ENCODE data around the gene SIGLEC6.
"Not testable (repeated sequence)": the region's sequence is repeated elsewhere in the genome, so short reads cannot be mapped to it uniquely, and the experiment has no call there.

Gene SIGLEC6

DNA sequence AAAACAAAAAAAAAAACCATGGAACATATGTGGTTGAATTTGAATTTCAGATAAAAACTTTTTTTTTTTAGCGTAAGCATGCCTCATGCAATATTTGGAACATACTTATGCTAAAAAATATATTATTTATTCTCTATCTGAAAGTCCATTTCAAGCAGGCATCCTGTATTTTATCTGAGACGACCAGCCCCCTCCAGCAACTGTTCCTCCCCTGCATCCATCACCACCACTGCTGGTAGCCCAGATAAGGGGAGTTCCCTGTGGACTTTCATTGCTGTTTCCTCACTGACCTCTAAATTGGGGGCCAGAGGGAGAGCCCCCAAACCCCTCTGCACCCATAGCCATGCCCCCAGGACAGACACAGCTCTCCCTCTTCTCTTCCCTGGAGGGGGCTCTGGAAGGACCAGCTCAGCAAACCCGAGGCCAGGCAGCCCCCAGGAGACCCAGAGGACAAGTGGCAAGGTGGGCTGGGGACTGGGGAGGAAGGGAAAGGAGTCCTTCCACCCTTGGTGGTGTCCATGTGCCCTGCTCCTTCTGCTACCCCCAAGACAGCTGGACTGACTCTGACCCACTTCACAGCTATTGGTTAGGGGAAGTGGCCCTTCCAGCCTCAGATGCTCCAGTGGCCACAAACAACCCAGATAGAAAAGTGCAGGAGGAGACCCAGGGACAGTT is 23.3 kb downstream of the SIGLEC6 start:
- no peak for DNase-seq (ENCODE audit: low spot score)

DNA sequence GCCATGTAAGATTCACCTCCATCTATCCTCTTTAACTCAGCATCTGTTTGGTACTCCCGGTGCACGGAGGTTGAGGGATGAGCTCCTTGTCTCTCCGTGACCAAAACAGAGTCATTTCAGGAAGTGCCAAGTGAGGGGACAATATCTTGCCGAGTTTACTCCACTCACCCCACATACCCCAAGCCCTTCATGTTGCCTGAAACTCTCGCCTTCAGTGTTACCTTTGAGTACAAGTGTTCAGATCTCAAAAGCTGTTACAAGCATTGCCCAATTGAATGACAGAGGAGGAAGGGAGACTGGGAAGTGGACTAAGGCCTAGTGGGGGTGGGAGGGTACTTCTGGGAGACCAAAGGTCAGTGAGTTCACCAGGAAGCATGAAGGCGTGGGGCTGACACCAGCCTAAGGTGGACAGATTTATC is 23.8 kb downstream of the SIGLEC6 start:
- no peak for DNase-seq (ENCODE audit: low spot score)

DNA sequence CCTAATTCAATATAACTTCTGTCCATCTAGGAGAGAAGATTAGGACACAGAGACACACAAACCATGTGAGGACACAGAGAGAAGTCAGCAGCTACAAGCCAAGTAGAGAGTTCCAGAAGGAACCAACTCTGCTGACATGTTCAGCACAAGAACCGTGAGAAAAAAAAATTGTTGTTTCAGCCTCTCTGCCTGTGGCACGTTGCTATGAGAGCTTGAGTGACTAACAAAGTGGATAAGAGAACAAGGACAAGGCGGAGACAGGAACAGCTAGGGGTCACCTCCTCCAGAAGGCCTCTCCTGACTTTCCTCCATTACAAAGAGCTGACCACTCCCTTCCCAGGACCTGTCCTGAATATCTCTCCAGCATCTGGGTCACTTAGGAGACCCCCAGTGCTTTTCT is 24.3 kb downstream of the SIGLEC6 start:
- DNase-seq (ENCODE audit: low spot score): no peak

- DNase-seq (ENCODE audit: low spot score): no peak
Observed at GRCh38 chr19:51505904-51506303, 25.6 kb downstream of the SIGLEC6 start.

DNA sequence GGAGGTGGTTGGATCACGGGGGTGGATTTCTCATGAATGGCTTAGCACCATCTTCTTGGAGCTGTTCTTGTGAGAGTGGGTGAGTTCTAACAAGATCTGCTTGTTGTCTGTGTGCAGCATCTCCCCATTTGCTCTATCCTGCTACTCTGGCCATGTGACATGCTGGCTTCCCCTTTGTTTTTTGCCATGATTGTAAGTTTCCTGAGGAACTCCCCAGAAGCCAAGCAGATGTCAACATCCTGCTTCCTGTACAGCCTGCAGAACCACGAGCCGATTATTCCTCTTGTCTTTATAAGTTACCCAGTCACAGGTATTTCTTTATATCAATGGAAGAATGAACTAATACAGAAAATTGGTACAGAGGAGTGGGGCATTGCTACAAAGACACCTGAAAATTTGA is 27.6 kb downstream of the SIGLEC6 start:
- DNase-seq (ENCODE audit: low spot score): no peak

GRCh38 chr19:51503286-51503817 is 28.1 kb downstream of the SIGLEC6 start:
- DNase-seq (ENCODE audit: low spot score): no peak

GRCh38 chr19:51501594-51502263 is 29.7 kb downstream of the SIGLEC6 start, which contains the start of gene SIGLEC12:
TSS of gene SIGLEC12 (minus strand) at chr19:51501800. CDS start at chr19:51501733, 67 bp downstream.
- DNase-seq (ENCODE audit: low spot score): no peak

GRCh38 chr19:51500931-51501330 is 30.5 kb downstream of the SIGLEC6 start:
- not testable (repeated sequence) for DNase-seq (ENCODE audit: low spot score)

GRCh38 chr19:51497666-51498065 is 33.8 kb downstream of the SIGLEC6 start:
- DNase-seq (ENCODE audit: low spot score): no peak

- no peak for DNase-seq (ENCODE audit: low spot score)
Observed at GRCh38 chr19:51493776-51494175, 37.7 kb downstream of the SIGLEC6 start.

- no peak for DNase-seq (ENCODE audit: low spot score)
Observed at GRCh38 chr19:51491586-51491985, 39.9 kb downstream of the SIGLEC6 start.

GRCh38 chr19:51490676-51491075 is 40.8 kb downstream of the SIGLEC6 start:
- no peak for DNase-seq (ENCODE audit: low spot score)

- no peak for DNase-seq (ENCODE audit: low spot score)
Observed at GRCh38 chr19:51489113-51489512, 42.4 kb downstream of the SIGLEC6 start.

DNA sequence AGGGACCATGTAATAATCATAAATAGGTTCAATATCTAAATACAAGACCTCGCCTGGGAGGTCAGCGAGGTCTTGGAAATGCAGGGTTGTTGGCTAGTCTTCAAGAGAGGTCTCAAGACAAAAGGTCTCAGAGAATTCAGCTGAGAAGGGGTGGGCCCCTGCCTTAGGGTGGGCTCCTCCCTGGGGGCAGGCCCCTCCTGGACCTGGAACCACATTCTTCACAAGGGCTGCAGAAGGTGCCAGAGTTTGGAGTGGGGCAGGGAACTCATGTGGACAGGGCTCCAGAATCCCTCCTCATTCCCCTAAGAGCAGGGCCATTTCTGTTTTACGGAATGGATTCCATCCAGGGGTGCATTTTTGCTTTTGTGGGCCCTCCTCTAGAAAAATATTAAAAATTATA is 43.0 kb downstream of the SIGLEC6 start:
- DNase-seq (ENCODE audit: low spot score): no peak

GRCh38 chr19:51485960-51486660 is 45.4 kb downstream of the SIGLEC6 start:
- DNase-seq (ENCODE audit: low spot score): no peak

DNA sequence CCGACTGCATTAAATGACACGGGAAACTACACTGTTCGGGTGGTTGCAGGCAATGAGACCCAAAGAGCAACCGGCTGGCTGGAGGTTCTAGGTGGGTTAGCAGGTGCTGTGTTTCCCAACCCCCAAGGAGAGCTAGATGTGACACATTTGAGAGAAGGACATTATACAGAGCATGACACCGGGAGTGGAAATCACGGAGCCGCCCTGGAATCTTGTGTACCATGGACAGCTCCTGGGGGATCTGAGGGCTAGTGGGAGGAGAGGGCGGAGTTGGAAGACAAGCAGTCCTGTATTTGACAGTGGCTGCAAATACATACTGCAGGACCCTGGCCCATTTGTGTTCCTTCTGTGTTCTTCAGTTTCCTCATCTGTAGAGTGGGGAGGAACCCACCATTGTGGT is 50.9 kb downstream of the SIGLEC6 start:
- no peak for DNase-seq (ENCODE audit: low spot score)

- no peak for DNase-seq (ENCODE audit: low spot score)
Observed at GRCh38 chr19:51479531-51480331, 51.7 kb downstream of the SIGLEC6 start.

DNA sequence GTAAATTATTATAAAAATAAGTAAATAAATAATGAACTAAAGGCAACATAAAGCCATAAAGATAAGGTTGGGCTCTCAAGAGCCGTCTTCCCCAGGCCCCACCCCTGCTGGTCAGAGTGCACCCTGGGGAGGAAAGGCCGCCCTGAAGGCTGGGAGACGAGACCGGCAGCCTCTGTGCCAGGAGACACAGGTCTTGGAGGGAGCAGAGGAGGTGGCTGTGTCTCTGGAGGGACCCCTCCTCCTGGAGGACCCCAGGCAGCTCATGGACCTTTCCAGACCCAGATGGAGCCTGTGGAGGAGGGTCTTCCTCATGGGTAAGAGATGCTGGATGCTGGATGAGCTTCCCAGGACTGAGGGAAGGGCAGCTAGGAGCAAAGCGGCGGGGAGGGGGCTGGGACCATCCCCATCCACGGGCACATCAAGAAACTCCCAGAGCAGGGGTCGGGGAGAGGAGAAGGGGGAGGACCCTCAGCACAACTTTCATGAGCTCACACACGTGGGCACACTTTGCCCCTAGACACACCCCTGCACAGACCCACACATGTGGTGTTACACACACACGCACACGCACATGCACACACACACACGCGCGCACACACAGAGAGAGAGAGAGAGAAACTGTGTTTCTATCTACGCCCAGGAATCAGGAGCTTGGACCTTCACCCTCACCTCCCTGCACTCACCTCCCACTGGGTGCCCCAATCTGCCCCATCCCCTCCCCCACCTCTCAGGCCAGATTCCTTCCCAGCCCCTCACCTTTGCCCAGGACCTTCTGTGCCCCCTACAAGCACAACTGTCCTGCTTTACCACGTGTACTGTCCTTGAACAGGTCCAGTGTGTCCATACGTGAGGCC is 52.9 kb downstream of the SIGLEC6 start, which contains the start of gene CEACAM18:
Gene CEACAM18 (plus strand): TSS at position 159 of the 854 bp plus-strand sequence.
- DNase-seq (ENCODE audit: low spot score): no peak

- no peak for DNase-seq (ENCODE audit: low spot score)
Observed at GRCh38 chr19:51477344-51477743, 54.1 kb downstream of the SIGLEC6 start.

- DNase-seq (ENCODE audit: low spot score): no peak
Observed at GRCh38 chr19:51476164-51476563, 55.3 kb downstream of the SIGLEC6 start.
